Measurements from ENCODE around the gene NRSN2.
"Not testable (repeated sequence)": the region's sequence is repeated elsewhere in the genome, so short reads cannot be mapped to it uniquely, and the experiment has no call there.

DNA sequence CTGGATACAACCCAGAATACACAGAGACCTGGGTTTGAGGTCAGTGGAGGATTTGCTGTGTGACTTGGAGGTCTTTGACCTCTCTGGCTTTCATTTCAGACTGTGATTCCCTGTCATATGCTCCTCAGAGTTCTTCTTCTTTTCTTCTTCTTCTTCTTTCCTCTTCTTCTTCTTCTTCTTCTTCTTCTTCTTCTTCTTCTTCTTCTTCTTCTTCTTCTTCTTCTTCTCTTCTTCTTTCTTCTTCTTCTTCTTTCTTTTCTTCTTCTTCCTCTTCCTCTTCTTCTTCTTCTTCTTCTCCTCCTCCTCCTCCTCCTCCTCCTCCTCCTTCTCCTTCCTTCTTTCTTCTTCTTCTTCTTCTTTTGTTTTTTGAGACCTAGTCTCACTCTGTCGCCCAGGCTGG lies 10.9 kb upstream of the NRSN2 start:
- TF ChIP-seq, protein P1, sequence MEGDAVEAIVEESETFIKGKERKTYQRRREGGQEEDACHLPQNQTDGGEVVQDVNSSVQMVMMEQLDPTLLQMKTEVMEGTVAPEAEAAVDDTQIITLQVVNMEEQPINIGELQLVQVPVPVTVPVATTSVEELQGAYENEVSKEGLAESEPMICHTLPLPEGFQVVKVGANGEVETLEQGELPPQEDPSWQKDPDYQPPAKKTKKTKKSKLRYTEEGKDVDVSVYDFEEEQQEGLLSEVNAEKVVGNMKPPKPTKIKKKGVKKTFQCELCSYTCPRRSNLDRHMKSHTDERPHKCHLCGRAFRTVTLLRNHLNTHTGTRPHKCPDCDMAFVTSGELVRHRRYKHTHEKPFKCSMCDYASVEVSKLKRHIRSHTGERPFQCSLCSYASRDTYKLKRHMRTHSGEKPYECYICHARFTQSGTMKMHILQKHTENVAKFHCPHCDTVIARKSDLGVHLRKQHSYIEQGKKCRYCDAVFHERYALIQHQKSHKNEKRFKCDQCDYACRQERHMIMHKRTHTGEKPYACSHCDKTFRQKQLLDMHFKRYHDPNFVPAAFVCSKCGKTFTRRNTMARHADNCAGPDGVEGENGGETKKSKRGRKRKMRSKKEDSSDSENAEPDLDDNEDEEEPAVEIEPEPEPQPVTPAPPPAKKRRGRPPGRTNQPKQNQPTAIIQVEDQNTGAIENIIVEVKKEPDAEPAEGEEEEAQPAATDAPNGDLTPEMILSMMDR (conservative IDR thresholded peaks at IDR 0.05) = not testable (repeated sequence)
- not testable (repeated sequence) for TF ChIP-seq ZFX (IDR thresholded peaks at IDR 0.05)

All from C4-2B (cell line).